Measurements from ENCODE around the gene PUDP.
A peak's percentile ranks its signal among the peaks of the same experiment; 100 is the strongest.
"Not testable (repeated sequence)": the region's sequence is repeated elsewhere in the genome, so short reads cannot be mapped to it uniquely, and the experiment has no call there.

PUDP gene

GRCh38 chrX:7045238-7045955, 102.6 kb downstream of the PUDP start:
- TF ChIP-seq, protein P1, sequence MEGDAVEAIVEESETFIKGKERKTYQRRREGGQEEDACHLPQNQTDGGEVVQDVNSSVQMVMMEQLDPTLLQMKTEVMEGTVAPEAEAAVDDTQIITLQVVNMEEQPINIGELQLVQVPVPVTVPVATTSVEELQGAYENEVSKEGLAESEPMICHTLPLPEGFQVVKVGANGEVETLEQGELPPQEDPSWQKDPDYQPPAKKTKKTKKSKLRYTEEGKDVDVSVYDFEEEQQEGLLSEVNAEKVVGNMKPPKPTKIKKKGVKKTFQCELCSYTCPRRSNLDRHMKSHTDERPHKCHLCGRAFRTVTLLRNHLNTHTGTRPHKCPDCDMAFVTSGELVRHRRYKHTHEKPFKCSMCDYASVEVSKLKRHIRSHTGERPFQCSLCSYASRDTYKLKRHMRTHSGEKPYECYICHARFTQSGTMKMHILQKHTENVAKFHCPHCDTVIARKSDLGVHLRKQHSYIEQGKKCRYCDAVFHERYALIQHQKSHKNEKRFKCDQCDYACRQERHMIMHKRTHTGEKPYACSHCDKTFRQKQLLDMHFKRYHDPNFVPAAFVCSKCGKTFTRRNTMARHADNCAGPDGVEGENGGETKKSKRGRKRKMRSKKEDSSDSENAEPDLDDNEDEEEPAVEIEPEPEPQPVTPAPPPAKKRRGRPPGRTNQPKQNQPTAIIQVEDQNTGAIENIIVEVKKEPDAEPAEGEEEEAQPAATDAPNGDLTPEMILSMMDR (conservative IDR thresholded peaks at IDR 0.05; ENCODE audit: low read length) = no peak
- H3K4me3 ChIP-seq (ENCODE audit: low read length) = no peak overlapping the region
- no peak for DNase-seq (ENCODE audit: low read depth)

- DNase-seq (ENCODE audit: low read depth) = peak; percentile 70
- H3K4me3 ChIP-seq (ENCODE audit: low read length) = not testable (repeated sequence)
Observed at GRCh38 chrX:7043796-7044433, 104.0 kb downstream of the PUDP start.

DNA sequence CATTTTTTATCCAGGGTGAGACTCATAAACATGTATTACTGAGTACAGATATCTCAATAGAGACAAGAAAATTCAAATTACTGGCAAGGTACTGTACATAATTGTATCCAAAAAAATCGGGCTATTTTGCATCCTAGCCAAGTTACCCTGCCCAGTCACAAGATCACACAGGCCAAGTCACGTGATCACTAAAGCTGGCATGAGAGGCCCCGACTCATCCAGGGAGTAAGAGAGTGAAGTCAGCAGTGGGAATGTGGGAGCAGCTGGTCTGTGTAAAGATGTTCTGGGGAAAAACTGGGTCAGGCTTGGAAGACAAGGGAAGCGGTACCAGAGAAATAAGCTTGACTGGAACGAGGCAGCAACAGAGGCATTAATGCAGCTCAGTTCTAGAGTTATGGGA, 119.7 kb downstream of the PUDP start:
- TF ChIP-seq, protein P1 (conservative IDR thresholded peaks at IDR 0.05; ENCODE audit: low read length) = no peak
- H3K4me3 ChIP-seq (ENCODE audit: low read length) = no peak overlapping the region
- DNase-seq (ENCODE audit: low read depth) = peak; percentile 5

DNA sequence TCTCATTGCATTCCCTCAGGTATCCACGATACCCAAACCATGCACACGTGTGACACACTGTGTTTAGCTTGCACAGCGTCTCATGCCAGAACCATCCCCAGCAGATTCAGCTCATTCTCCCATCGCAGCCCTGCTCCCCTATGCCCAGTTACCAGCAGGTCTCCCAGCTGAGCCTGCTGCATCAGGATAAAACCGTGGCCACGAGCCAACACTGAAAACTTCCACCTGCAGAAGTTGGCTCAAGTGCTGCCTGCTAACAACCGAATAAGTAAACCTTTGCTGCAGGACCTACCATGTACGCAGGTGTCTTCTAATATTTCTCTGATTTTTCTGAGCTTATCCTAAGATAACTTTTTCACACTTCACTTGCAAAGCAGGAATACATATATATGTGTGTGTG, 120.9 kb downstream of the PUDP start:
- DNase-seq (ENCODE audit: low read depth) = no peak
- TF ChIP-seq, protein P1 (conservative IDR thresholded peaks at IDR 0.05; ENCODE audit: low read length) = no peak
- H3K4me3 ChIP-seq (ENCODE audit: low read length) = no peak overlapping the region

DNA sequence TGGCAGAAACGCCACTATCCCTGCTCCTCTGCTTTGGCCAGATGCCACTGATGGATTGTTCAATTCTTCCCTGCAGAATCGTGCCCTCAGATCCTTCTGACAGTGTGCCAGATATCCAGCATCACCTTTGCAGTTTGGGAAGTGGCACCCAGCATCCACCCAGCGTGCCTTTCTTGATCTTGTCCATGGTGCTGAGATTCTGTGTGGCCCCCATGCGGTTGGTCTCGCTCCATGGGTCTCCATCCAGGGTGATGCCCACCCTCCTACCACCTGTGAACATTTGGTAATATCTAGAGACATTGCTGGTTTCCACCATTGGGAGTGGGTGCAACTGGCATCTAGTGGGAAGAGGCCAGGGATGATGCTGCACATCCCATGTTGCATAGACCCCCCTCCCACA, 121.6 kb downstream of the PUDP start:
- not testable (repeated sequence) for DNase-seq (ENCODE audit: low read depth); H3K4me3 ChIP-seq (ENCODE audit: low read length)

DNA sequence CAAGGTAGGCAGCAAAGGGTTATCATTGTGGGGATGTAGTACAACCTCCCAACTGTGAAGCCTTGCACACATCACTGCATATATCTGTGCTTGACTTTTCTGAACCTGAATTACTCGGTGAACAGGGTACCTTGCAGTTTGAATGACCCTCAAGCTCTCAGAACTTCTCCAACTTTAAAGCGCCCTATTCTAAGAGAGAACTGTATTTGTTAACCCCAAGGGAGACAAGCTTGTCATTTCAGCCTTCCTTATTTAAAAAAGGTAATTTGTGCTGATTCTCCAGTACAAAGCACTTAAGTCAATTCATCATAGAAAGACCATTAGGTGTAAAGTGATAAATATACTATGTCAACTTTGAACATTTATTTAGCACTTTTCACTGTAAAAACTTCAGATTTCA, 122.5 kb downstream of the PUDP start:
- H3K4me3 ChIP-seq (ENCODE audit: low read length) = no peak overlapping the region
- TF ChIP-seq, protein P1 (conservative IDR thresholded peaks at IDR 0.05; ENCODE audit: low read length) = no peak
- no peak for DNase-seq (ENCODE audit: low read depth)

DNA sequence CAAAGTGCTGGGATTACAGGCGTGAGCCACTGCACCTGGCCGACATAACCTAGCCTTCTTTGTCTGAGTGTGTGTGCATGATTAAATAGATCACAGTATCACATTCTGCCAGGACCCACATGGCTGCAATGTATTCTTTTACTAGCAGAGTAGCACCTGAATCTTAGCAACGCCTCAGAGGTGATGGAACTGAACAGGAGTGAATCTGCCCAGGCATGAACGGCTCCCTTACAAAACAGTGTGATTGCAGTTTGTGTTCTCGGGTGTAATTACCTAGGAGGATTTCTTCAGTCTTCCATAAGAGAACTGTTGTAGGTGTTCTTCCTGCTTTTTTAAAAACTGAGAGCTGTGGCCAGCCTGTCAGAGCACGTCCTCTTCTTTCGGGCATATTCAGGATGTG, 123.1 kb downstream of the PUDP start:
- no peak for DNase-seq (ENCODE audit: low read depth)
- no peak overlapping the region for H3K4me3 ChIP-seq (ENCODE audit: low read length)
- TF ChIP-seq, protein P1 (conservative IDR thresholded peaks at IDR 0.05; ENCODE audit: low read length) = no peak

- DNase-seq (ENCODE audit: low read depth); H3K4me3 ChIP-seq (ENCODE audit: low read length): not testable (repeated sequence)
Observed at GRCh38 chrX:7022996-7023395, 125.0 kb downstream of the PUDP start.

Measured in AG10803 (cell line).